Measurements from ENCODE around the gene PNPLA2.

The PNPLA2 gene

GRCh38 chr11:869399-870126 lies 50.8 kb downstream of the PNPLA2 start:
- Histone ChIP-seq H3K36me3 (ENCODE audit: insufficient read depth) (no peaks in the 10 kb centered on the region), H4K20me1 (ENCODE audit: insufficient read depth) (no peaks in the 10 kb centered on the region), H3K4me1 (ENCODE audit: low read depth, poor library complexity, severe bottlenecking) (no peaks in the 10 kb centered on the region), H3K27ac (no peak overlapping the region), H3K9ac (no peak overlapping the region), H3K4me2 (no peak overlapping the region), H3K79me2 (ENCODE audit: insufficient read depth, low read depth) (no peaks in the 10 kb centered on the region), H2AFZ (ENCODE audit: low read depth) (no peak overlapping the region), H3K27me3 (ENCODE audit: insufficient read depth, low read depth) (no peaks in the 10 kb centered on the region), H3K4me3 (IDR thresholded peaks at IDR 0.05; ENCODE audit: insufficient read depth, low read depth, low read length) (no peak overlapping the region)
- TF ChIP-seq, protein P1, sequence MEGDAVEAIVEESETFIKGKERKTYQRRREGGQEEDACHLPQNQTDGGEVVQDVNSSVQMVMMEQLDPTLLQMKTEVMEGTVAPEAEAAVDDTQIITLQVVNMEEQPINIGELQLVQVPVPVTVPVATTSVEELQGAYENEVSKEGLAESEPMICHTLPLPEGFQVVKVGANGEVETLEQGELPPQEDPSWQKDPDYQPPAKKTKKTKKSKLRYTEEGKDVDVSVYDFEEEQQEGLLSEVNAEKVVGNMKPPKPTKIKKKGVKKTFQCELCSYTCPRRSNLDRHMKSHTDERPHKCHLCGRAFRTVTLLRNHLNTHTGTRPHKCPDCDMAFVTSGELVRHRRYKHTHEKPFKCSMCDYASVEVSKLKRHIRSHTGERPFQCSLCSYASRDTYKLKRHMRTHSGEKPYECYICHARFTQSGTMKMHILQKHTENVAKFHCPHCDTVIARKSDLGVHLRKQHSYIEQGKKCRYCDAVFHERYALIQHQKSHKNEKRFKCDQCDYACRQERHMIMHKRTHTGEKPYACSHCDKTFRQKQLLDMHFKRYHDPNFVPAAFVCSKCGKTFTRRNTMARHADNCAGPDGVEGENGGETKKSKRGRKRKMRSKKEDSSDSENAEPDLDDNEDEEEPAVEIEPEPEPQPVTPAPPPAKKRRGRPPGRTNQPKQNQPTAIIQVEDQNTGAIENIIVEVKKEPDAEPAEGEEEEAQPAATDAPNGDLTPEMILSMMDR (conservative IDR thresholded peaks at IDR 0.05; ENCODE audit: low read depth, low read length), result no peak

DNA sequence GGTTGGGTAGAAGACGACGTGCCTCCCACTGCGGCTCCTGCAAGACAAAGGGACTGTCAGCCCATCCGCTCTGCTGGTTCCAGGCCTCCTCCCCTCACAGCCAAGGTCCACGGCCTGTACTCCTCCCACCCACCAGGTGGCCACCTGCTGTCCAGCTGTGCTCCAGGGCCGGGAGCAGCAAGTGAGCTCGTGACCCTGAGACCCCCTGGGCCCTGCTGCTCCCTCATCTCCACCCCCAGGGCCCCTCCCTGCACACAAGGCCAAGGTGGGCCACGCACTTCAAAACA lies 51.4 kb downstream of the PNPLA2 start:
- TF ChIP-seq, protein P1 (conservative IDR thresholded peaks at IDR 0.05; ENCODE audit: low read depth, low read length), result no peak
- H3K4me3 ChIP-seq (IDR thresholded peaks at IDR 0.05; ENCODE audit: insufficient read depth, low read depth, low read length), result no peak overlapping the region
- H4K20me1 ChIP-seq (ENCODE audit: insufficient read depth), result no peaks in the 10 kb centered on the region
- H2AFZ ChIP-seq (ENCODE audit: low read depth), result no peak overlapping the region
- no peak overlapping the region for H3K9ac ChIP-seq
- H3K27me3 ChIP-seq (ENCODE audit: insufficient read depth, low read depth), result no peaks in the 10 kb centered on the region
- H3K36me3 ChIP-seq (ENCODE audit: insufficient read depth), result no peaks in the 10 kb centered on the region
- H3K4me1 ChIP-seq (ENCODE audit: low read depth, poor library complexity, severe bottlenecking), result no peaks in the 10 kb centered on the region
- H3K79me2 ChIP-seq (ENCODE audit: insufficient read depth, low read depth), result no peaks in the 10 kb centered on the region
- no peak overlapping the region for H3K4me2 ChIP-seq
- H3K27ac ChIP-seq, result no peak overlapping the region

GRCh38 chr11:870418-870817 lies 51.7 kb downstream of the PNPLA2 start:
- no peak overlapping the region for H3K27ac ChIP-seq
- no peaks in the 10 kb centered on the region for H3K79me2 ChIP-seq (ENCODE audit: insufficient read depth, low read depth)
- H3K4me3 ChIP-seq (IDR thresholded peaks at IDR 0.05; ENCODE audit: insufficient read depth, low read depth, low read length), result no peak overlapping the region
- no peaks in the 10 kb centered on the region for H3K27me3 ChIP-seq (ENCODE audit: insufficient read depth, low read depth)
- no peak overlapping the region for H3K9ac ChIP-seq
- no peaks in the 10 kb centered on the region for H4K20me1 ChIP-seq (ENCODE audit: insufficient read depth)
- H3K4me2 ChIP-seq, result no peak overlapping the region
- TF ChIP-seq, protein P1 (conservative IDR thresholded peaks at IDR 0.05; ENCODE audit: low read depth, low read length), result no peak
- H3K4me1 ChIP-seq (ENCODE audit: low read depth, poor library complexity, severe bottlenecking), result no peaks in the 10 kb centered on the region
- H3K36me3 ChIP-seq (ENCODE audit: insufficient read depth), result no peaks in the 10 kb centered on the region
- no peak overlapping the region for H2AFZ ChIP-seq (ENCODE audit: low read depth)

- Histone ChIP-seq H3K4me3 (IDR thresholded peaks at IDR 0.05; ENCODE audit: insufficient read depth, low read depth, low read length) (no peak overlapping the region), H3K79me2 (ENCODE audit: insufficient read depth, low read depth) (no peaks in the 10 kb centered on the region), H3K27ac (no peak overlapping the region), H3K4me2 (no peak overlapping the region), H3K9ac (no peak overlapping the region), H4K20me1 (ENCODE audit: insufficient read depth) (no peaks in the 10 kb centered on the region), H3K4me1 (ENCODE audit: low read depth, poor library complexity, severe bottlenecking) (no peaks in the 10 kb centered on the region), H3K36me3 (ENCODE audit: insufficient read depth) (no peaks in the 10 kb centered on the region), H3K27me3 (ENCODE audit: insufficient read depth, low read depth) (no peaks in the 10 kb centered on the region), H2AFZ (ENCODE audit: low read depth) (no peak overlapping the region)
- TF ChIP-seq, protein P1 (conservative IDR thresholded peaks at IDR 0.05; ENCODE audit: low read depth, low read length), result no peak
Measured at GRCh38 chr11:871472-871871, 52.8 kb downstream of the PNPLA2 start.

Data from KMS-11 (cell line).